IMR-90 (cell line): Measurements from ENCODE around the gene RIPOR2. TPM values are rescaled to one million over a fixed set of nuclear protein-coding genes. Genes with fewer than 3 reads are reported as not detected.

Source experiments
- ATAC-seq: fragments of 200-7000 bp; cut with Tn5 transposase; 2 replicates; pipeline ENCODE4 v1.9.1; 2020; ENCODE audit warnings: low read depth, mild to moderate bottlenecking, moderate library complexity
- BruUV-seq: library from RNA; stranded (reverse); fragments of 400-500 nt; replicated peaks from 2 replicates; lab custom pipeline; 2021; lab: Mats Ljungman, UMichigan
- CTCF ChIA-PET: fragments of 300-600 bp; formaldehyde crosslinking; extraction: SDS; loops from one replicate; lab custom pipeline; 2021; ENCODE audit warnings: antibody characterized with exemption; lab: Yijun Ruan, JAX
- POLR2A ChIA-PET: fragments of 300-600 bp; sonication (Branson Sonifier 250); formaldehyde crosslinking; loops from one replicate; lab custom pipeline; 2022; ENCODE audit warnings: antibody characterized with exemption; ENCODE audit not compliant: unreplicated experiment; lab: Charles Lee
- DNase-seq: peaks from one replicate; pipeline ENCODE4 v3.0.0; 2013
- H2AFZ ChIP-seq: replicated peaks from 2 replicates; pipeline ENCODE3; 2013; ENCODE audit warnings: low read length, mild to moderate bottlenecking; ENCODE audit not compliant: poor library complexity
- H2AK5ac ChIP-seq: 2 replicates; pipeline ENCODE4 v1.6.1; 2013; ENCODE audit warnings: low read depth, low read length, inconsistent platforms
- H2AK9ac ChIP-seq: replicated peaks from 2 replicates; pipeline ENCODE3; 2013; ENCODE audit warnings: mild to moderate bottlenecking, low read depth, low read length, moderate library complexity; ENCODE audit not compliant: poor library complexity
- H2BK120ac ChIP-seq: 2 replicates; pipeline ENCODE4 v1.6.1; 2013; ENCODE audit warnings: low read depth, low read length, inconsistent platforms
- H2BK15ac ChIP-seq: 3 replicates; pipeline ENCODE4 v1.6.1; 2013; ENCODE audit warnings: low read depth, low read length, inconsistent platforms
- H2BK20ac ChIP-seq: 2 replicates; pipeline ENCODE4 v1.6.1; 2013; ENCODE audit warnings: low read depth, mild to moderate bottlenecking, inconsistent platforms, low read length, moderate library complexity
- H2BK5ac ChIP-seq: 2 replicates; pipeline ENCODE4 v1.6.1; 2013; ENCODE audit warnings: mild to moderate bottlenecking, low read depth, low read length, inconsistent platforms; ENCODE audit not compliant: poor library complexity, severe bottlenecking
- H3K14ac ChIP-seq: replicated peaks from 2 replicates; pipeline ENCODE4 v1.6.1; 2013; ENCODE audit warnings: low read depth, low read length, inconsistent platforms
- H3K18ac ChIP-seq: 2 replicates; pipeline ENCODE4 v1.6.1; 2013; ENCODE audit warnings: low read depth, low read length, control low read depth
- H3K23ac ChIP-seq: 2 replicates; pipeline ENCODE4 v1.6.1; 2013; ENCODE audit warnings: low read depth, low read length, inconsistent platforms
- H3K27ac ChIP-seq: 2 replicates; pipeline ENCODE4 v1.5.1; 2013; ENCODE audit warnings: mild to moderate bottlenecking, control low read depth, low read length; ENCODE audit not compliant: insufficient read depth
- H3K27me3 ChIP-seq: 2 replicates; pipeline ENCODE4 v1.6.1; 2013; ENCODE audit warnings: low read length; ENCODE audit not compliant: control insufficient read depth, insufficient read depth
- H3K36me3 ChIP-seq: 2 replicates; pipeline ENCODE4 v1.6.1; 2013; ENCODE audit warnings: low read length, mixed read lengths; ENCODE audit not compliant: control insufficient read depth, insufficient read depth
- H3K4ac ChIP-seq: 2 replicates; pipeline ENCODE4 v1.6.1; 2013; ENCODE audit warnings: low read depth, low read length, inconsistent platforms
- H3K4me1 ChIP-seq: 2 replicates; pipeline ENCODE4 v1.6.1; 2013; ENCODE audit warnings: low read length, mixed read lengths; ENCODE audit not compliant: control insufficient read depth, insufficient read depth
- H3K4me2 ChIP-seq: 2 replicates; pipeline ENCODE4 v1.6.1; 2013; ENCODE audit warnings: low read depth, mild to moderate bottlenecking, control low read depth, low read length, moderate library complexity
- H3K4me3 ChIP-seq: 2 replicates; pipeline ENCODE4 v1.5.1; 2013; ENCODE audit warnings: low read depth, mild to moderate bottlenecking, control low read depth, low read length, moderate library complexity; ENCODE audit not compliant: insufficient read depth
- H3K56ac ChIP-seq: 2 replicates; pipeline ENCODE4 v1.6.1; 2013; ENCODE audit warnings: low read length, inconsistent platforms; ENCODE audit not compliant: insufficient read depth; ENCODE audit errors: extremely low read depth
- H3K79me1 ChIP-seq, 2 experiments: 2 replicates each; pipeline ENCODE4 v1.6.1; 2013; ENCODE audit warnings: low read length in 2 of 2, inconsistent platforms in 1 of 2, low read depth in 1 of 2
- H3K9ac ChIP-seq: 2 replicates; pipeline ENCODE4 v1.6.1; 2013; ENCODE audit warnings: low read depth, low read length, control low read depth
- H3K9me1 ChIP-seq: 2 replicates; pipeline ENCODE4 v1.6.1; 2013; ENCODE audit warnings: low read length, inconsistent platforms; ENCODE audit not compliant: insufficient read depth
- H3K9me3 ChIP-seq: 2 replicates; pipeline ENCODE4 v1.6.1; 2013; ENCODE audit warnings: low read length; ENCODE audit not compliant: control insufficient read depth, insufficient read depth
- H4K20me1 ChIP-seq: 2 replicates; pipeline ENCODE4 v1.6.1; 2013; ENCODE audit warnings: low read length, inconsistent platforms; ENCODE audit not compliant: insufficient read depth
- H4K5ac ChIP-seq: 2 replicates; pipeline ENCODE4 v1.6.1; 2013; ENCODE audit warnings: mild to moderate bottlenecking, low read depth, low read length, control low read depth
- H4K8ac ChIP-seq, 2 experiments: 2 replicates each; pipeline ENCODE4 v1.6.1; 2013; ENCODE audit warnings: low read depth in 2 of 2, low read length in 2 of 2, control low read depth in 1 of 2, inconsistent platforms in 1 of 2
- H4K91ac ChIP-seq: 2 replicates; pipeline ENCODE4 v1.6.1; 2013; ENCODE audit warnings: low read depth, low read length, inconsistent platforms; ENCODE audit not compliant: insufficient read depth
- BHLHE40 ChIP-seq: fragments of 150-350 bp; IDR thresholded peaks from 2 replicates; pipeline ENCODE4 v1.6.1; 2016; ENCODE audit warnings: mild to moderate bottlenecking, low read depth, low read length
- CEBPB ChIP-seq: IDR thresholded peaks from 2 replicates; pipeline ENCODE4 v1.6.1; 2012; ENCODE audit warnings: low read depth, low read length, improper control_type of control experiment
- CTCF ChIP-seq: conservative IDR thresholded peaks from 2 replicates; pipeline ENCODE4 v1.5.1; 2012; ENCODE audit warnings: mild to moderate bottlenecking, low read depth, low read length, improper control_type of control experiment
- FOS ChIP-seq: fragments of 150-350 bp; IDR thresholded peaks from 2 replicates; pipeline ENCODE4 v1.6.1; 2016; ENCODE audit warnings: low read depth, low read length
- MAFK ChIP-seq: IDR thresholded peaks from 2 replicates; pipeline ENCODE4 v1.6.1; 2012; ENCODE audit warnings: low read depth, low read length, improper control_type of control experiment
- RAD21 ChIP-seq: IDR thresholded peaks from 2 replicates; pipeline ENCODE4 v1.6.1; 2012; ENCODE audit warnings: low read length, improper control_type of control experiment
- RCOR1 ChIP-seq: IDR thresholded peaks from 2 replicates; pipeline ENCODE4 v1.6.1; 2012; ENCODE audit warnings: mild to moderate bottlenecking, low read length, improper control_type of control experiment; ENCODE audit not compliant: insufficient replicate concordance
- RFX5 ChIP-seq: IDR thresholded peaks from 2 replicates; pipeline ENCODE4 v1.8.0; 2012; ENCODE audit warnings: low read depth, mild to moderate bottlenecking, low read length, moderate library complexity
- WGBS, 2 experiments: methylation state at CpG; one replicate each; pipeline versions ENCODE4 v1.1.5 to v1.1.7; 2013; ENCODE audit warnings: missing lambda C conversion rate in 2 of 2; ENCODE audit not compliant: insufficient read length in 1 of 2; ENCODE audit errors: extremely low coverage in 2 of 2; 5-methylcytosine and 5-hydroxymethylcytosine counted together
- dilution Hi-C: fragments of 300-500 bp; cut with HindIII; formaldehyde crosslinking; loops from one replicate; pipeline ENCODE4 v1.14.3; 2018; ENCODE audit warnings: low sequenced_read_pairs; ENCODE audit not compliant: unreplicated experiment
- in situ Hi-C: fragments of 300-500 bp; cut with MboI; formaldehyde crosslinking; loops from 3 replicates; pipeline ENCODE4 v1.14.3; 2019; ENCODE audit warnings: low sequenced_read_pairs, inconsistent platforms, mixed read lengths
- intact Hi-C: fragments of 100-400 bp; cut with micrococcal nuclease; formaldehyde crosslinking; loops from 2 replicates; pipeline ENCODE4 v1.10.0; 2022
- polyA plus RNA-seq, 3 experiments: library from polyadenylated mRNA; depleted of rRNA; stranded (reverse); fragments of >200 nt; gene quantifications; 2 replicates each; pipeline ENCODE4 v1.2.3, GENCODE V29; 2012; ENCODE audit warnings: low replicate concordance in 1 of 3
- total RNA-seq: library from RNA; depleted of rRNA; stranded (reverse); fragments of >200 nt; gene quantifications from 2 replicates; pipeline ENCODE4 v1.2.3, GENCODE V29; 2012

The RIPOR2 gene
- total and polyA plus RNA-seq, 2 of the 4 experiments (the other 2 are of a cell fraction): 1.1 to 1.2 TPM

- no peak for ATAC-seq
Observed at GRCh38 chr6:24849713-24850112, 86.0 kb downstream of the RIPOR2 start.

More at GRCh38 chr6:24849713-24850112, 86.0 kb downstream of the RIPOR2 start:
- BruUV-seq: no TSS peak
- H3K36me3 ChIP-seq: peaks cover 34% of the 10 kb centered on the region
- dilution Hi-C loops (loop anchor here (25.0 kb wide), 1 partner anchor 238 kb away; no protein-coding TSS in a partner anchor), intact Hi-C loops (loop anchor here (5.0 to 10.0 kb wide), 2 partner anchors 72 to 135 kb away; partner anchors contain the start of gene C6orf62), in situ Hi-C loops (no loop called here)
- H3K9ac ChIP-seq: no peak overlapping the region
- H3K4ac ChIP-seq: no peak overlapping the region
- H2BK15ac ChIP-seq: no peak overlapping the region
- no peak overlapping the region for H4K91ac ChIP-seq
- no peak overlapping the region for H2BK120ac ChIP-seq
- H3K14ac ChIP-seq: no peak overlapping the region
- no peak overlapping the region for H2AK5ac ChIP-seq
- H3K56ac ChIP-seq: no peak overlapping the region
- H2BK5ac ChIP-seq: no peak overlapping the region
- no peak overlapping the region for H3K4me2 ChIP-seq
- H2BK20ac ChIP-seq: no peak overlapping the region
- no peaks in the 10 kb centered on the region for H3K79me1 ChIP-seq
- H3K4me1 ChIP-seq: no peaks in the 10 kb centered on the region
- H3K9me1 ChIP-seq: no peaks in the 10 kb centered on the region
- no peak for DNase-seq
- ChIA-PET CTCF (interaction anchor here (0.9 to 1.2 kb wide), 2 partner anchors 65 to 142 kb away, joined by 3 to 5 read pairs; no protein-coding TSS in a partner anchor), POLR2A (no interaction called here)
- no peak overlapping the region for H2AK9ac ChIP-seq
- no peak overlapping the region for H3K18ac ChIP-seq
- H4K20me1 ChIP-seq: no peaks in the 10 kb centered on the region
- no peak overlapping the region for H4K8ac ChIP-seq
- H3K27ac ChIP-seq: no peak overlapping the region
- no peaks in the 10 kb centered on the region for H3K27me3 ChIP-seq
- no peak overlapping the region for H3K23ac ChIP-seq
- WGBS, 2 experiments: 80% methylated on average over 1 of the region's 7 CpGs; no CpG with 5 or more reads in 1 of the 2 experiments
- H4K5ac ChIP-seq: no peak overlapping the region
- H3K9me3 ChIP-seq: no peaks in the 10 kb centered on the region
- H3K4me3 ChIP-seq: no peak overlapping the region
- TF ChIP-seq BHLHE40: no peak
- no peak for TF ChIP-seq CEBPB
- TF ChIP-seq RFX5: no peak
- TF ChIP-seq RAD21: no peak
- TF ChIP-seq FOS: no peak
- TF ChIP-seq CTCF: no peak
- no peak for TF ChIP-seq RCOR1
- no peak for TF ChIP-seq MAFK
- H2AFZ ChIP-seq: no peak overlapping the region
